GM23338 (cell line): ENCODE results near the gene PI4K2A. TPM values are rescaled to one million over a fixed set of nuclear protein-coding genes. Genes with fewer than 3 reads are reported as not detected.

Experiments used
- ATAC-seq: fragments of 200-7000 bp; cut with Tn5 transposase; 3 replicates; pipeline ENCODE4 v1.9.1; 2020
- DNase-seq: peaks from one replicate; pipeline ENCODE4 v3.0.0-alpha.2; 2015; ENCODE audit warnings: low spot score
- H2AFZ ChIP-seq: fragments of 200-600 bp; sonication (generic); 2 replicates; pipeline ENCODE4 v1.8.0; 2016; ENCODE audit warnings: antibody characterized with exemption, mild to moderate bottlenecking, moderate library complexity
- H3F3A ChIP-seq: fragments of 200-600 bp; sonication (generic); replicated peaks from 2 replicates; pipeline ENCODE4 v1.8.0; 2017; ENCODE audit warnings: antibody characterized with exemption, mixed run types, low read depth
- H3K27ac ChIP-seq: fragments of 200-600 bp; sonication (generic); 2 replicates; pipeline ENCODE4 v1.6.1; 2016; ENCODE audit warnings: low read depth
- H3K27me3 ChIP-seq: fragments of 200-600 bp; sonication (generic); 2 replicates; pipeline ENCODE4 v1.8.0; 2016; ENCODE audit warnings: mild to moderate bottlenecking, mixed run types, moderate library complexity; ENCODE audit not compliant: insufficient read depth
- H3K36me3 ChIP-seq: fragments of 200-600 bp; sonication (generic); 2 replicates; pipeline ENCODE4 v1.8.0; 2016; ENCODE audit warnings: mild to moderate bottlenecking; ENCODE audit not compliant: insufficient read depth
- H3K4me1 ChIP-seq: fragments of 200-600 bp; sonication (generic); 2 replicates; pipeline ENCODE4 v1.8.0; 2016; ENCODE audit warnings: mild to moderate bottlenecking, moderate library complexity; ENCODE audit not compliant: insufficient read depth
- H3K4me2 ChIP-seq: fragments of 200-600 bp; sonication (generic); 2 replicates; pipeline ENCODE4 v1.7.1; 2017; ENCODE audit warnings: mixed run types
- H3K4me3 ChIP-seq: fragments of 200-600 bp; sonication (generic); 2 replicates; pipeline ENCODE4 v1.6.1; 2016; ENCODE audit warnings: mixed run types
- H3K79me2 ChIP-seq: fragments of 200-600 bp; sonication (generic); replicated peaks from 2 replicates; pipeline ENCODE4 v1.8.0; 2017; ENCODE audit warnings: mild to moderate bottlenecking; ENCODE audit not compliant: insufficient read depth
- H3K9me2 ChIP-seq: fragments of 200-600 bp; sonication (generic); 2 replicates; pipeline ENCODE4 v1.8.0; 2017; ENCODE audit not compliant: insufficient read depth
- H4K20me1 ChIP-seq: fragments of 200-600 bp; sonication (generic); replicated peaks from 2 replicates; pipeline ENCODE4 v1.8.0; 2017; ENCODE audit warnings: mild to moderate bottlenecking; ENCODE audit not compliant: insufficient read depth
- H3K27ac Mint-ChIP-seq: 2 replicates; pipeline ENCODE4 v1.8.0; 2020; ENCODE audit warnings: inconsistent platforms, mild to moderate bottlenecking, moderate library complexity, mixed read lengths
- H3K27me3 Mint-ChIP-seq: 3 replicates; pipeline ENCODE4 v1.8.0; 2022; ENCODE audit warnings: low read depth, mild to moderate bottlenecking, moderate library complexity, mixed read lengths, inconsistent platforms; ENCODE audit not compliant: insufficient read depth, poor library complexity
- H3K36me3 Mint-ChIP-seq: 3 replicates; pipeline ENCODE4 v1.8.0; 2021; ENCODE audit warnings: low read depth, mild to moderate bottlenecking, inconsistent platforms, moderate library complexity, mixed read lengths
- H3K4me1 Mint-ChIP-seq: 3 replicates; pipeline ENCODE4 v1.8.0; 2020; ENCODE audit warnings: mild to moderate bottlenecking, inconsistent platforms, mixed read lengths
- H3K4me3 Mint-ChIP-seq: 3 replicates; pipeline ENCODE4 v1.8.0; 2021; ENCODE audit warnings: moderate library complexity, mild to moderate bottlenecking, inconsistent platforms, mixed read lengths
- H3K9me3 Mint-ChIP-seq: 3 replicates; pipeline ENCODE4 v1.8.0; 2020; ENCODE audit warnings: moderate library complexity, mild to moderate bottlenecking, inconsistent platforms, mixed read lengths
- CREB1 ChIP-seq: fragments of 250-450 bp; sonication (Bioruptor Pico); IDR thresholded peaks from 2 replicates; pipeline ENCODE4 v1.5.0; 2020; ENCODE audit warnings: low read depth, mild to moderate bottlenecking, moderate library complexity
- ETS1 ChIP-seq: IDR thresholded peaks from 2 replicates; pipeline ENCODE4 v1.6.1; 2016; ENCODE audit warnings: antibody characterized with exemption
- EZH2 ChIP-seq: fragments of 200-600 bp; sonication (generic); IDR thresholded peaks from one replicate; pipeline ENCODE4 v1.8.0; 2017; ENCODE audit warnings: antibody characterized with exemption, mild to moderate bottlenecking, low read depth; ENCODE audit not compliant: unreplicated experiment
- EZH2phosphoT487 ChIP-seq: fragments of 200-600 bp; sonication (generic); IDR thresholded peaks from one replicate; pipeline ENCODE4 v1.8.1; 2018; ENCODE audit warnings: antibody characterized with exemption; ENCODE audit not compliant: unreplicated experiment
- JUNB ChIP-seq: IDR thresholded peaks from one replicate; pipeline ENCODE4 v1.6.1; 2016; ENCODE audit warnings: antibody characterized with exemption; ENCODE audit not compliant: unreplicated experiment
- NANOG ChIP-seq: IDR thresholded peaks from 2 replicates; pipeline ENCODE4 v1.6.1; 2016; ENCODE audit warnings: antibody characterized with exemption, borderline replicate concordance
- POLR2AphosphoS5 ChIP-seq: IDR thresholded peaks from 2 replicates; pipeline ENCODE4 v1.6.1; 2016; ENCODE audit warnings: antibody characterized with exemption, low read depth
- STAT1 ChIP-seq: IDR thresholded peaks from one replicate; pipeline ENCODE4 v1.6.1; 2016; ENCODE audit warnings: antibody characterized with exemption; ENCODE audit not compliant: unreplicated experiment
- ZNF114 ChIP-seq: fragments of 250-450 bp; sonication (Bioruptor Pico); IDR thresholded peaks from 2 replicates; pipeline ENCODE4 v1.5.0; 2020; ENCODE audit warnings: mild to moderate bottlenecking, moderate library complexity
- ZNF331 ChIP-seq: fragments of 250-450 bp; sonication (Bioruptor Pico); IDR thresholded peaks from 2 replicates; pipeline ENCODE4 v1.5.0; 2020; ENCODE audit warnings: low read depth, mild to moderate bottlenecking, moderate library complexity
- polyA plus RNA-seq: library from polyadenylated mRNA; unstranded; fragments of >200 nt; fragmentation: Nextera tagmentation; extraction: Ambion mirVana; gene quantifications from 2 replicates; pipeline ENCODE4 v1.2.1, GENCODE V29; 2016
- total RNA-seq: library from RNA; depleted of rRNA; stranded (reverse); fragments of >200 nt; shearing (Covaris generic); gene quantifications from 2 replicates; pipeline ENCODE4 v1.2.3, GENCODE V29; 2014
- TF ChIP-seq, protein P1 (sequence below), 2 experiments: fragments of 200-600 bp in 1 of 2; sonication (generic) in 1 of 2; conservative IDR thresholded peaks; 2 replicates each; pipeline versions ENCODE4 v1.5.1 to v1.6.1; 2016 to 2017; ENCODE audit warnings: antibody characterized with exemption in 2 of 2, low read depth in 2 of 2, mild to moderate bottlenecking in 2 of 2, moderate library complexity in 1 of 2
- TF ChIP-seq, protein P2 (sequence below): fragments of 250-450 bp; sonication (Bioruptor Pico); IDR thresholded peaks from 2 replicates; pipeline ENCODE4 v1.5.0; 2020; ENCODE audit warnings: mild to moderate bottlenecking, moderate library complexity

PI4K2A gene
- total and polyA plus RNA-seq, 2 experiments from 2014 or later = 8.1 to 29.2 TPM

GRCh38 chr10:97676770-97677581 is 36.5 kb downstream of the PI4K2A start:
- ATAC-seq (peak; percentile 92), DNase-seq (peak; percentile 75)
- Histone ChIP-seq H3K9me2 (no peaks in the 10 kb centered on the region), H3K4me1 (no peaks in the 10 kb centered on the region), H3K36me3 (peaks cover 4% of the 10 kb centered on the region; the same call in 1 of the 2 replicates), H3K27me3 (no peaks in the 10 kb centered on the region), H3K4me3 (no peak overlapping the region), H4K20me1 (peaks cover 8% of the 10 kb centered on the region; the same call in 1 of the 2 replicates), H3K27ac (no peak overlapping the region), H3F3A (no peaks in the 10 kb centered on the region; the same call in 1 of the 2 replicates), H3K79me2 (0 out of 2 replicates have a peak, but pooled peaks cover 7% of the 10 kb centered on the region), H3K4me2 (no peak overlapping the region), H2AFZ (no peak overlapping the region)
- TF ChIP-seq EZH2phosphoT487 (no peak), ZNF331 (CRISPR knock-in tag) (no peak)
- TF ChIP-seq, protein P1, sequence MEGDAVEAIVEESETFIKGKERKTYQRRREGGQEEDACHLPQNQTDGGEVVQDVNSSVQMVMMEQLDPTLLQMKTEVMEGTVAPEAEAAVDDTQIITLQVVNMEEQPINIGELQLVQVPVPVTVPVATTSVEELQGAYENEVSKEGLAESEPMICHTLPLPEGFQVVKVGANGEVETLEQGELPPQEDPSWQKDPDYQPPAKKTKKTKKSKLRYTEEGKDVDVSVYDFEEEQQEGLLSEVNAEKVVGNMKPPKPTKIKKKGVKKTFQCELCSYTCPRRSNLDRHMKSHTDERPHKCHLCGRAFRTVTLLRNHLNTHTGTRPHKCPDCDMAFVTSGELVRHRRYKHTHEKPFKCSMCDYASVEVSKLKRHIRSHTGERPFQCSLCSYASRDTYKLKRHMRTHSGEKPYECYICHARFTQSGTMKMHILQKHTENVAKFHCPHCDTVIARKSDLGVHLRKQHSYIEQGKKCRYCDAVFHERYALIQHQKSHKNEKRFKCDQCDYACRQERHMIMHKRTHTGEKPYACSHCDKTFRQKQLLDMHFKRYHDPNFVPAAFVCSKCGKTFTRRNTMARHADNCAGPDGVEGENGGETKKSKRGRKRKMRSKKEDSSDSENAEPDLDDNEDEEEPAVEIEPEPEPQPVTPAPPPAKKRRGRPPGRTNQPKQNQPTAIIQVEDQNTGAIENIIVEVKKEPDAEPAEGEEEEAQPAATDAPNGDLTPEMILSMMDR (conservative IDR thresholded peaks at IDR 0.05; ENCODE audit: low read depth in 2 of 2) = peak; percentile 83 to 91
- no peak overlapping the region for H3K4me3 Mint-ChIP-seq
- H3K9me3 Mint-ChIP-seq = no peaks in the 10 kb centered on the region
- H3K27ac Mint-ChIP-seq = no peak overlapping the region; the same call in 1 of the 2 replicates
- 0 out of 3 replicates have a peak, but pooled peaks cover 2% of the 10 kb centered on the region for H3K4me1 Mint-ChIP-seq
- H3K36me3 Mint-ChIP-seq = peaks cover 40% of the 10 kb centered on the region
- H3K27me3 Mint-ChIP-seq = peaks cover 3% of the 10 kb centered on the region

GRCh38 chr10:97679594-97679993 is 39.1 kb downstream of the PI4K2A start:
- Mint-ChIP-seq H3K27me3 (peaks cover 9% of the 10 kb centered on the region), H3K9me3 (no peaks in the 10 kb centered on the region), H3K36me3 (peaks cover 17% of the 10 kb centered on the region), H3K4me1 (peaks cover 5% of the 10 kb centered on the region; the same call in 2 of the 3 replicates), H3K4me3 (no peak overlapping the region), H3K27ac (no peak overlapping the region)
- Histone ChIP-seq H3K4me2 (no peak overlapping the region), H3K9me2 (no peaks in the 10 kb centered on the region), H3K27me3 (no peaks in the 10 kb centered on the region), H3F3A (no peaks in the 10 kb centered on the region; the same call in 1 of the 2 replicates), H4K20me1 (peaks cover 19% of the 10 kb centered on the region), H3K27ac (no peak overlapping the region), H3K4me3 (no peak overlapping the region), H3K79me2 (0 out of 2 replicates have a peak, but pooled peaks cover 8% of the 10 kb centered on the region), H2AFZ (no peak overlapping the region), H3K4me1 (peaks cover 6% of the 10 kb centered on the region; the same call in 1 of the 2 replicates), H3K36me3 (no peaks in the 10 kb centered on the region; the same call in 1 of the 2 replicates)
- ATAC-seq = no peak
- DNase-seq = no peak
- TF ChIP-seq ETS1 (no peak), JUNB (no peak), ZNF114 (CRISPR knock-in tag) (no peak), ZNF331 (CRISPR knock-in tag) (no peak), POLR2AphosphoS5 (no peak), EZH2 (no peak), EZH2phosphoT487 (no peak), NANOG (no peak), CREB1 (CRISPR knock-in tag) (no peak), STAT1 (no peak)
- TF ChIP-seq, protein P2, sequence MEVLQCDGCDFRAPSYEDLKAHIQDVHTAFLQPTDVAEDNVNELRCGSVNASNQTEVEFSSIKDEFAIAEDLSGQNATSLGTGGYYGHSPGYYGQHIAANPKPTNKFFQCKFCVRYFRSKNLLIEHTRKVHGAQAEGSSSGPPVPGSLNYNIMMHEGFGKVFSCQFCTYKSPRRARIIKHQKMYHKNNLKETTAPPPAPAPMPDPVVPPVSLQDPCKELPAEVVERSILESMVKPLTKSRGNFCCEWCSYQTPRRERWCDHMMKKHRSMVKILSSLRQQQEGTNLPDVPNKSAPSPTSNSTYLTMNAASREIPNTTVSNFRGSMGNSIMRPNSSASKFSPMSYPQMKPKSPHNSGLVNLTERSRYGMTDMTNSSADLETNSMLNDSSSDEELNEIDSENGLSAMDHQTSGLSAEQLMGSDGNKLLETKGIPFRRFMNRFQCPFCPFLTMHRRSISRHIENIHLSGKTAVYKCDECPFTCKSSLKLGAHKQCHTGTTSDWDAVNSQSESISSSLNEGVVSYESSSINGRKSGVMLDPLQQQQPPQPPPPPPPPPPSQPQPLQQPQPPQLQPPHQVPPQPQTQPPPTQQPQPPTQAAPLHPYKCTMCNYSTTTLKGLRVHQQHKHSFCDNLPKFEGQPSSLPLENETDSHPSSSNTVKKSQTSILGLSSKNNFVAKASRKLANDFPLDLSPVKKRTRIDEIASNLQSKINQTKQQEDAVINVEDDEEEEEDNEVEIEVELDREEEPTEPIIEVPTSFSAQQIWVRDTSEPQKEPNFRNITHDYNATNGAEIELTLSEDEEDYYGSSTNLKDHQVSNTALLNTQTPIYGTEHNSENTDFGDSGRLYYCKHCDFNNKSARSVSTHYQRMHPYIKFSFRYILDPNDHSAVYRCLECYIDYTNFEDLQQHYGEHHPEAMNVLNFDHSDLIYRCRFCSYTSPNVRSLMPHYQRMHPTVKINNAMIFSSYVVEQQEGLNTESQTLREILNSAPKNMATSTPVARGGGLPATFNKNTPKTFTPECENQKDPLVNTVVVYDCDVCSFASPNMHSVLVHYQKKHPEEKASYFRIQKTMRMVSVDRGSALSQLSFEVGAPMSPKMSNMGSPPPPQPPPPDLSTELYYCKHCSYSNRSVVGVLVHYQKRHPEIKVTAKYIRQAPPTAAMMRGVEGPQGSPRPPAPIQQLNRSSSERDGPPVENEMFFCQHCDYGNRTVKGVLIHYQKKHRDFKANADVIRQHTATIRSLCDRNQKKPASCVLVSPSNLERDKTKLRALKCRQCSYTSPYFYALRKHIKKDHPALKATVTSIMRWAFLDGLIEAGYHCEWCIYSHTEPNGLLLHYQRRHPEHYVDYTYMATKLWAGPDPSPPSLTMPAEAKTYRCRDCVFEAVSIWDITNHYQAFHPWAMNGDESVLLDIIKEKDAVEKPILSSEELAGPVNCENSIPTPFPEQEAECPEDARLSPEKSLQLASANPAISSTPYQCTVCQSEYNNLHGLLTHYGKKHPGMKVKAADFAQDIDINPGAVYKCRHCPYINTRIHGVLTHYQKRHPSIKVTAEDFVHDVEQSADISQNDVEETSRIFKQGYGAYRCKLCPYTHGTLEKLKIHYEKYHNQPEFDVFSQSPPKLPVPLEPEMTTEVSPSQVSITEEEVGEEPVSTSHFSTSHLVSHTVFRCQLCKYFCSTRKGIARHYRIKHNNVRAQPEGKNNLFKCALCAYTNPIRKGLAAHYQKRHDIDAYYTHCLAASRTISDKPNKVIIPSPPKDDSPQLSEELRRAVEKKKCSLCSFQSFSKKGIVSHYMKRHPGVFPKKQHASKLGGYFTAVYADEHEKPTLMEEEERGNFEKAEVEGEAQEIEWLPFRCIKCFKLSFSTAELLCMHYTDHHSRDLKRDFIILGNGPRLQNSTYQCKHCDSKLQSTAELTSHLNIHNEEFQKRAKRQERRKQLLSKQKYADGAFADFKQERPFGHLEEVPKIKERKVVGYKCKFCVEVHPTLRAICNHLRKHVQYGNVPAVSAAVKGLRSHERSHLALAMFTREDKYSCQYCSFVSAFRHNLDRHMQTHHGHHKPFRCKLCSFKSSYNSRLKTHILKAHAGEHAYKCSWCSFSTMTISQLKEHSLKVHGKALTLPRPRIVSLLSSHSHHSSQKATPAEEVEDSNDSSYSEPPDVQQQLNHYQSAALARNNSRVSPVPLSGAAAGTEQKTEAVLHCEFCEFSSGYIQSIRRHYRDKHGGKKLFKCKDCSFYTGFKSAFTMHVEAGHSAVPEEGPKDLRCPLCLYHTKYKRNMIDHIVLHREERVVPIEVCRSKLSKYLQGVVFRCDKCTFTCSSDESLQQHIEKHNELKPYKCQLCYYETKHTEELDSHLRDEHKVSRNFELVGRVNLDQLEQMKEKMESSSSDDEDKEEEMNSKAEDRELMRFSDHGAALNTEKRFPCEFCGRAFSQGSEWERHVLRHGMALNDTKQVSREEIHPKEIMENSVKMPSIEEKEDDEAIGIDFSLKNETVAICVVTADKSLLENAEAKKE (CRISPR knock-in tag) = no peak
